Heart left ventricle (tissue), 13 donors: ENCODE data around the gene LTN1.

Source experiments
- CTCF ChIP-seq, 12 donors: fragments of 200-600 bp; sonication (generic) in 4 of 12; IDR thresholded peaks; one replicate each; pipeline versions ENCODE4 v1.5.0 to v1.8.0; 2018 to 2022; ENCODE audit warnings: antibody characterized with exemption in 12 of 12, mild to moderate bottlenecking in 5 of 12
- POLR2A ChIP-seq, 2 donors: fragments of 450-650 bp; IDR thresholded peaks; one replicate each; pipeline ENCODE4 v1.6.1; 2017; ENCODE audit warnings: antibody characterized with exemption in 2 of 2, mild to moderate bottlenecking in 2 of 2, moderate library complexity in 2 of 2
- donor health status: ischemic (EF 13 %, LVEDD 7.1; RV severe dilation, severe dysfunction).
- donor health status: DM: no; HTN: yes; CAD: no.
- donor health status: DM: no; HTN: no; CAD: no.
- donor health status: ischemic (EF 25% LVEDD 6.9; RV normal size, moderate dysfunction).
- donor health status: ischemic (EF 25% LVEDD 5.7; RV mildly dilated, moderate dysfunction).
- donor health status: ischemic (EF 35%, LVEDD 5.7; RV mildly dilated, moderate dysfunction).
- donor health status: nonischemic (EF 11% LVEDD 7.7; RV severe dilation, severe dysfunction).
- donor health status: DM: yes; HTN: yes; CAD: no.
- donor health status: PGD.
- donor health status: ischemic (EF 29% LVEDD 5.4; RV normal size, mild dysfunction).
- donor health status: nonischemic (EF 23%, LVEDD 6.1; RV moderate dilation, normal function).

- TF ChIP-seq CTCF (IDR thresholded peaks at IDR 0.05) (no peak), POLR2A (IDR thresholded peaks at IDR 0.05) (no peak)
These were observed 106.9 kb downstream of the LTN1 start for GRCh38 chr21:28885853-28886177.
